Dendritic cell treated with granulocyte-macrophage colony-stimulating factor and Interleukin-4, amounts not matched to agents 40 ng/mL and 50 ng/mL, for 4 days (primary cell): ENCODE data around the gene YES1.

ENCODE experiments used
- H3K27ac Mint-ChIP-seq: one replicate; pipeline ENCODE4 v1.8.0; 2022; ENCODE audit warnings: mild to moderate bottlenecking, mixed read lengths
- H3K27me3 Mint-ChIP-seq: one replicate; pipeline ENCODE4 v1.8.0; 2022; ENCODE audit warnings: mild to moderate bottlenecking, mixed read lengths
- H3K36me3 Mint-ChIP-seq: one replicate; pipeline ENCODE4 v1.8.0; 2022; ENCODE audit warnings: low read depth, mixed read lengths
- H3K4me1 Mint-ChIP-seq: one replicate; pipeline ENCODE4 v1.8.0; 2022; ENCODE audit warnings: low read depth, mixed read lengths
- H3K4me3 Mint-ChIP-seq: one replicate; pipeline ENCODE4 v1.8.0; 2022; ENCODE audit warnings: mild to moderate bottlenecking, moderate library complexity, mixed read lengths
- H3K9me3 Mint-ChIP-seq: one replicate; pipeline ENCODE4 v1.8.0; 2022; ENCODE audit warnings: mixed read lengths
- intact Hi-C: fragments of 100-400 bp; cut with micrococcal nuclease; formaldehyde crosslinking; loops from one replicate; pipeline ENCODE4 v1.15.0; 2022

YES1 gene

GRCh38 chr18:712401-713134 lies 99.5 kb downstream of the YES1 start, which contains the start of gene ENOSF1:
TSS of gene ENOSF1 (minus strand) at chr18:712630. CDS start at chr18:712587, 43 bp downstream.
- intact Hi-C loops: loop anchor here (5.0 to 10.0 kb wide), 2 partner anchors 90 to 448 kb away; partner anchors contain the start of gene THOC1
- H3K9me3 Mint-ChIP-seq: no peaks in the 10 kb centered on the region

GRCh38 chr18:711657-712400 lies 100.2 kb downstream of the YES1 start:
- Mint-ChIP-seq H3K4me3 (peak overlapping the region; percentile 73), H3K27ac (peak overlapping the region; percentile 80), H3K27me3 (peaks cover 26% of the 10 kb centered on the region), H3K36me3 (peaks cover 17% of the 10 kb centered on the region), H3K4me1 (peaks cover 18% of the 10 kb centered on the region), H3K9me3 (no peaks in the 10 kb centered on the region)
- intact Hi-C loops: loop anchor here (5.0 to 10.0 kb wide), 2 partner anchors 90 to 447 kb away; partner anchors contain the start of gene THOC1

More at GRCh38 chr18:712401-713134, 99.5 kb downstream of the YES1 start, which contains the start of gene ENOSF1:
- Mint-ChIP-seq H3K36me3 (peaks cover 17% of the 10 kb centered on the region), H3K4me3 (peak within 1 kb of the TSS; percentile 80), H3K27me3 (peaks cover 28% of the 10 kb centered on the region), H3K4me1 (peaks cover 18% of the 10 kb centered on the region), H3K27ac (peak within 1 kb of the TSS; percentile 80)

- H3K27me3 Mint-ChIP-seq: peaks cover 21% of the 10 kb centered on the region
- H3K9me3 Mint-ChIP-seq: no peaks in the 10 kb centered on the region
- peaks cover 18% of the 10 kb centered on the region for H3K4me1 Mint-ChIP-seq
- intact Hi-C loops: loop anchor here (5.0 to 10.0 kb wide), 2 partner anchors 89 to 446 kb away; partner anchors contain the start of gene THOC1
- H3K4me3 Mint-ChIP-seq: peak overlapping the region; percentile 73
- H3K27ac Mint-ChIP-seq: peak overlapping the region; percentile 80
- peaks cover 21% of the 10 kb centered on the region for H3K36me3 Mint-ChIP-seq
Measured at GRCh38 chr18:711310-711656, 100.8 kb downstream of the YES1 start.

- Mint-ChIP-seq H3K27ac (peak overlapping the region; percentile 80), H3K4me3 (no peak overlapping the region), H3K4me1 (peaks cover 18% of the 10 kb centered on the region), H3K27me3 (peaks cover 19% of the 10 kb centered on the region), H3K9me3 (no peaks in the 10 kb centered on the region), H3K36me3 (peaks cover 27% of the 10 kb centered on the region)
- intact Hi-C loops: loop anchor here (5.0 to 10.0 kb wide), 2 partner anchors 88 to 446 kb away; partner anchors contain the start of gene THOC1
Measured at GRCh38 chr18:710418-711300, 101.4 kb downstream of the YES1 start.

- H3K27ac Mint-ChIP-seq: no peak overlapping the region
- peaks cover 18% of the 10 kb centered on the region for H3K4me1 Mint-ChIP-seq
- H3K27me3 Mint-ChIP-seq: peaks cover 14% of the 10 kb centered on the region
- peaks cover 36% of the 10 kb centered on the region for H3K36me3 Mint-ChIP-seq
- H3K4me3 Mint-ChIP-seq: no peak overlapping the region
- intact Hi-C loops: loop anchor here (5.0 to 10.0 kb wide), 2 partner anchors 87 to 445 kb away; partner anchors contain the start of gene THOC1
- H3K9me3 Mint-ChIP-seq: no peaks in the 10 kb centered on the region
Measured at GRCh38 chr18:709771-710170, 102.3 kb downstream of the YES1 start.

- H3K36me3 Mint-ChIP-seq: peaks cover 53% of the 10 kb centered on the region
- H3K4me1 Mint-ChIP-seq: peaks cover 27% of the 10 kb centered on the region
- no peak overlapping the region for H3K27ac Mint-ChIP-seq
- H3K4me3 Mint-ChIP-seq: no peak overlapping the region
- no peaks in the 10 kb centered on the region for H3K9me3 Mint-ChIP-seq
- peaks cover 5% of the 10 kb centered on the region for H3K27me3 Mint-ChIP-seq
- intact Hi-C loops: no loop called here
Measured at GRCh38 chr18:708096-708495, 103.9 kb downstream of the YES1 start.

GRCh38 chr18:706405-706804 lies 105.6 kb downstream of the YES1 start:
- no peaks in the 10 kb centered on the region for H3K9me3 Mint-ChIP-seq
- H3K27ac Mint-ChIP-seq: no peak overlapping the region
- peaks cover 29% of the 10 kb centered on the region for H3K4me1 Mint-ChIP-seq
- no peak overlapping the region for H3K4me3 Mint-ChIP-seq
- H3K36me3 Mint-ChIP-seq: peaks cover 58% of the 10 kb centered on the region
- intact Hi-C loops: no loop called here
- no peaks in the 10 kb centered on the region for H3K27me3 Mint-ChIP-seq

- H3K9me3 Mint-ChIP-seq: no peaks in the 10 kb centered on the region
- H3K4me3 Mint-ChIP-seq: no peak overlapping the region
- peaks cover 15% of the 10 kb centered on the region for H3K4me1 Mint-ChIP-seq
- intact Hi-C loops: no loop called here
- H3K27ac Mint-ChIP-seq: no peak overlapping the region
- peaks cover 55% of the 10 kb centered on the region for H3K36me3 Mint-ChIP-seq
- no peaks in the 10 kb centered on the region for H3K27me3 Mint-ChIP-seq
Measured at GRCh38 chr18:703213-703967, 108.7 kb downstream of the YES1 start.

GRCh38 chr18:697800-698199 lies 114.2 kb downstream of the YES1 start:
- Mint-ChIP-seq H3K27ac (no peak overlapping the region), H3K27me3 (no peaks in the 10 kb centered on the region), H3K4me3 (no peak overlapping the region), H3K36me3 (peaks cover 50% of the 10 kb centered on the region), H3K4me1 (peaks cover 2% of the 10 kb centered on the region), H3K9me3 (no peaks in the 10 kb centered on the region)
- intact Hi-C loops: no loop called here

- intact Hi-C loops: no loop called here
- no peak overlapping the region for H3K4me3 Mint-ChIP-seq
- H3K27me3 Mint-ChIP-seq: no peaks in the 10 kb centered on the region
- H3K27ac Mint-ChIP-seq: no peak overlapping the region
- H3K4me1 Mint-ChIP-seq: no peaks in the 10 kb centered on the region
- H3K36me3 Mint-ChIP-seq: peaks cover 56% of the 10 kb centered on the region
- H3K9me3 Mint-ChIP-seq: no peaks in the 10 kb centered on the region
Measured at GRCh38 chr18:697012-697411, 115.0 kb downstream of the YES1 start.

GRCh38 chr18:693466-694187 lies 118.4 kb downstream of the YES1 start:
- H3K36me3 Mint-ChIP-seq: peaks cover 80% of the 10 kb centered on the region
- H3K27ac Mint-ChIP-seq: no peak overlapping the region
- H3K4me1 Mint-ChIP-seq: no peaks in the 10 kb centered on the region
- intact Hi-C loops: no loop called here
- H3K27me3 Mint-ChIP-seq: no peaks in the 10 kb centered on the region
- H3K4me3 Mint-ChIP-seq: no peak overlapping the region
- no peaks in the 10 kb centered on the region for H3K9me3 Mint-ChIP-seq

GRCh38 chr18:692824-693223 lies 119.2 kb downstream of the YES1 start:
- intact Hi-C loops: no loop called here
- H3K27me3 Mint-ChIP-seq: no peaks in the 10 kb centered on the region
- H3K4me1 Mint-ChIP-seq: no peaks in the 10 kb centered on the region
- no peak overlapping the region for H3K4me3 Mint-ChIP-seq
- no peak overlapping the region for H3K27ac Mint-ChIP-seq
- no peaks in the 10 kb centered on the region for H3K9me3 Mint-ChIP-seq
- H3K36me3 Mint-ChIP-seq: peaks cover 77% of the 10 kb centered on the region
